ENCODE results near the gene CHCHD6. TPM values are rescaled to one million over a fixed set of nuclear protein-coding genes. Genes with fewer than 3 reads are reported as not detected.

The CHCHD6 gene
- total RNA-seq, 6 experiments from 2014 or later: 1.7 to 5.3 (median 4.2) TPM

- DNase-seq (peak in 1 of 3 donors; percentile 37), ATAC-seq (no peak)
- Histone ChIP-seq H3K36me3 (no peaks in the 10 kb centered on the region), H3K9me3 (no peaks in the 10 kb centered on the region), H3K27me3 (no peaks in the 10 kb centered on the region), H3K4me3 (no peak overlapping the region), H3K27ac (no peak overlapping the region), H3K4me1 (no peaks in the 10 kb centered on the region)
- TF ChIP-seq CTCF (IDR thresholded peaks at IDR 0.05): no peak
- no peak for TF ChIP-seq POLR2A (IDR thresholded peaks at IDR 0.05)
- intact Hi-C loops (cut with DNase I): no loop called here
- WGBS (ENCODE audit: insufficient coverage, low coverage, low lambda C conversion rate, missing lambda C conversion rate): 100% methylated on average over 4 of the region's 10 CpGs
Measured at GRCh38 chr3:126891791-126892190, 187.8 kb downstream of the CHCHD6 start.

GRCh38 chr3:126893651-126894050 is 189.6 kb downstream of the CHCHD6 start:
- intact Hi-C loops (cut with DNase I): no loop called here
- Histone ChIP-seq H3K9me3 (no peaks in the 10 kb centered on the region), H3K36me3 (no peaks in the 10 kb centered on the region), H3K4me1 (no peaks in the 10 kb centered on the region), H3K4me3 (no peak overlapping the region), H3K27me3 (no peaks in the 10 kb centered on the region), H3K27ac (no peak overlapping the region)
- ATAC-seq: no peak
- WGBS (ENCODE audit: insufficient coverage, low coverage, low lambda C conversion rate, missing lambda C conversion rate): no CpG with 5 or more reads among the region's 2 CpGs
- DNase-seq: peak in 1 of 3 donors; percentile 28
- TF ChIP-seq CTCF (IDR thresholded peaks at IDR 0.05): no peak
- TF ChIP-seq POLR2A (IDR thresholded peaks at IDR 0.05): no peak

- no peak for TF ChIP-seq CTCF (IDR thresholded peaks at IDR 0.05)
Measured at GRCh38 chr3:126894475-126894874, 190.4 kb downstream of the CHCHD6 start.

GRCh38 chr3:126895178-126896066 is 191.4 kb downstream of the CHCHD6 start:
- peak in 1 of 4 donors; percentile 24 for ATAC-seq
- WGBS (ENCODE audit: insufficient coverage, low coverage, low lambda C conversion rate, missing lambda C conversion rate): 77% methylated on average over 7 of the region's 7 CpGs
- no peaks in the 10 kb centered on the region for H3K4me1 ChIP-seq

More at GRCh38 chr3:126894475-126894874, 190.4 kb downstream of the CHCHD6 start:
- ATAC-seq (peak in 1 of 4 donors; percentile 16), DNase-seq (no peak)
- WGBS (ENCODE audit: insufficient coverage, low coverage, low lambda C conversion rate, missing lambda C conversion rate): 100% methylated on average over 1 of the region's 4 CpGs
- Histone ChIP-seq H3K27me3 (no peaks in the 10 kb centered on the region), H3K4me3 (no peak overlapping the region), H3K9me3 (no peaks in the 10 kb centered on the region), H3K27ac (no peak overlapping the region), H3K36me3 (no peaks in the 10 kb centered on the region), H3K4me1 (no peaks in the 10 kb centered on the region)
- intact Hi-C loops (cut with DNase I): no loop called here

More at GRCh38 chr3:126895178-126896066, 191.4 kb downstream of the CHCHD6 start:
- peak in 1 of 3 donors; percentile 35 for DNase-seq
- H3K4me3 ChIP-seq: no peak overlapping the region
- H3K27me3 ChIP-seq: no peaks in the 10 kb centered on the region
- no peaks in the 10 kb centered on the region for H3K9me3 ChIP-seq
- no peak overlapping the region for H3K27ac ChIP-seq
- TF ChIP-seq CTCF (IDR thresholded peaks at IDR 0.05) (no peak), POLR2A (IDR thresholded peaks at IDR 0.05) (no peak)
- no peaks in the 10 kb centered on the region for H3K36me3 ChIP-seq
- intact Hi-C loops (cut with DNase I): no loop called here

Data from right lobe of liver (tissue), 6 donors.